Stimulated activated CD8-positive, alpha-beta memory T cell treated with anti-CD3 and anti-CD28 coated beads, Interleukin-12 subunit alpha, Interleukin-12 subunit beta, amount 100 ng/mL, for 4 hours (primary cell): ENCODE results near the gene PADI4.

Experiments
- DNase-seq: peaks from one replicate; pipeline ENCODE4 v3.0.0-alpha.2; 2020; ENCODE audit warnings: low read depth

The PADI4 gene

DNA sequence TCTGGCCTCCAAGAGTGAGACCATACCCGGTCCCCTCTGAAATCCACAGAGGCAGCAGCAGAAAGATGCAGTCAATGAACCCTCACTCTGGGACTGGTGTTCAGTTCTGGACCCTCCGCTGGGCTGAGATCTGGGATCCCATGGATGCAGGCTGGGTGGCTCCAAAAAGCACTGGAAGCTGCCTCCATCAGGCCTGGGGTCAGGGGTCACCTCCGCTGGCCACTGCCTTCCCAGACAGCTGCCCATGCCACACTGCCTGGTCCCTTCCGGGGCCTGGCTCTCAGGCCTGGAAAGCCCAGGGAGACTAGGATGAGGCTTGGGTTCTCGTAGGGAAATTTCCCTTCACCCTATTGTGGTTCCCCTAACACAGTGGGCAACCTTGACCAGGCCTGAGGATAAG lies 21.4 kb upstream of the PADI4 start:
- no peak for DNase-seq

DNA sequence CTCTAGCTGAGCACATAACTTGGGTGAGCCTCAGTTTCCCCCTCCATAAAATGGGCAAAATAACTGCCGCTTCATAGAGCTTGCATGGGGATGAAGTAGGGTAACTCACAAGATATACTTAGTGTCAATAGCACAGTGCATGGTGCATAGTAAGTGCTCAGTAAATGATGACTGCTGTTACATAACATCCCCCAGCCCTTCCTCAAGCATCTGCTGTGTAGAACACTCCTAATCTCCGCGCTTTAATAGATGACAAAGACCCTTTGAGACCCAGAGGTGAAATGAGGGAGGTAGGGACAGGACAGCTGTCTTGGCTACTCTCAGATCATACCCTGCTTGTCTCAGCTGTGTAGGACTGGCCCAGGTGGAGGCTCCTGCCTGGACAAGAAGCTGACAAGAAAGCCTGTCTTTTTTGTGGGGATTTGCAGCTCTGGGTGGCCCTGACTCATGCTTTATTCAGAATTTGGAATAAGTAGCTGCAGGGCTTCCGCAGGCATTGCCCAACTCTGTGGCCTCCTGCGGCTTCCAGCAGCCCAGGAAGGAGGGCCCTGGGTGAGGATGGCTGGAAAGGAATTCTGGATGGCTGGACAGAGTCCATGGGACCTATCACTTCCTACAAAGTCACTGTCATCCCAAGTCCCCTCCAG lies 20.7 kb upstream of the PADI4 start:
- no peak for DNase-seq

- no peak for DNase-seq
Observed at GRCh38 chr1:17289721-17290120, 18.3 kb upstream of the PADI4 start.

- DNase-seq, result no peak
Observed at GRCh38 chr1:17290553-17290952, 17.4 kb upstream of the PADI4 start.

DNA sequence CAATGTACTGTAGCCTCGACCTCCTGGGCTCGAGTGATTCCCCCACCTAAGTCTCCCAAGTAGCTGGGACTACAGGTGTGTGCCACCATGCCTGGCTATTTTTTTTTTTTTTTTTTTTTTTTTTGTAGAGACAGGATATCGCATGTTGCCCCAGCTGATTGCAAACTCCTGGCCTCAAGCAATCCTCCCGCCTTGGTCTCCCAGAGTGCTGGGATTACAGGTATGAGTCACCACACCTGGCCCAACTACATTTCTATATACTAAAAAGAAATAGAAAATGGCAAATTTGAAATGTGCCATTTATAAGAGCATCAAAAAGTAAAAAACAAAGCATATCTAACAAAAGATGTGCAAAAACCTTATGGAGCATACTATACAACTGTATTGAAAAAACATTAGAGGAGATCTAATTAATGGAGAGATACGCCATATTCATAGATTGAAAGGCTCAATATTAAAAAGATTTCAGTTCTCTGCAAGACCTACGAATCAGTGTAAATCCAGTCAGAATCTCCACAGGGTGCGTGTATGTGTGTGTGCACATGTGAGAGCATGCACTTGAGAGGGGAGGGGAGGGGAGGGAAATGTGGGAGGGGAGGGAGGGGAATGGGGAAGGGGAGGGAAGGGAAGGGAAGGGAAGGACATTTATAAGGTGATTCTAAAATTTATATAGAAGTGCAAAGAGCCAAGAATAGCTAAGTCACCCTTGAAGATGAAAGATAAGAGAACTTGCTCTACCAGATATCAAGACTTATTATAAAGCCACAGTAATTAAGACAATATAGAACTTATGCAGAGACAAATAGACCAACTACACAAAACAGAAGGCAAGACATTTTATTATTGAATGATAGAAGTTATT lies 15.5 kb upstream of the PADI4 start:
- DNase-seq, result no peak

DNA sequence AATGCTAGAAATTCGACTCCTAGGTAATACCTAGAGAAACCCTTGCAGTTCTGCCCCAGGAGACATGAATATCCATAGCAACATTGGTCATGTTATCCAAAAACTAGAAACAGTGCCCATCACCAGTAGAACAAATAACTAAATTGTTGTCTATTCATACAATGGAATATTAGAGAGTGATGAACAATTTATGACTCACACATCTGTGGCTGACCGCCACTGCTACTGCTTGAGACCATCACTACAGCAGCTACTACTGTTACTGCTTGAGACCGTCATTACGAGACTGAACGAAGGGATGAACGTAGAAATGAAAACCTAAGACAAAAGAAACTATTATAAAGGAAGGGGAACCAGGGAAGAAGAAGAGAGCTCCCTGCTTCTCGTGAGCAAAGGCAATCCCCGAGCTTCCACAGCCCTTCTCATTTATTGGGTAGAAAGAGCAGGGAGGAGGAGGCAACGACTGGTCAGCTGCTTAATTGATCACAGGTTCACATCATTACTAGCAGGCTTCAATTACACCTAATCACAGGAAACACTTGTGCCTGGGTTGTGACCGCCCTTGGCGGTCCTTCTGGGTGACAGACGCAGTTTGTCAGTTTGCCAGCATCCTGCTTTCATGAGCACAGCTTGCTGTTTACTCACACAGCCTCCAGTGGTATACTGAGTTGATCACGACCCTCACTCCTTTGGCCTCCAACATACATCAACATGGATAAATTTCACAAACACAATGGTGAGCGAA lies 14.1 kb upstream of the PADI4 start:
- DNase-seq, result no peak

DNA sequence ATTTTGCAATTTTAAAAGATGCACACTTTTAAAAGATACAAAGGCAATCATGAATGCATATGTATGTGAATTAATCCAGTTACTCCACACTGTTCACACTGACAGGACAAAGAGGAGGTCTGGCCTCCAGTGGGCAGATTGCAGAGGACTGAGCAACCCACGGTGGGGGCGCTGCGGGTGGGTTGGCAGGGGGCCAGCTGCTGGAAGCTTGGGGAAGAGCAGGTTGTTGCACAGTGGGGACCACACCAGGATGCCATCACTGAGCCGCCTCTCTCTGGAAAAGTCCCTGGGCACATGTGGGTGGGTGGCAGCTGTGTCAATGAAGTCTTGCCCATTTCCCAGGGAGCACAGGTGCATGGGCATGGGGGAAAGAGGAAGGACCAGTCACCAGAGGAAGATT lies 12.7 kb upstream of the PADI4 start:
- no peak for DNase-seq

GRCh38 chr1:17296086-17296485 lies 11.9 kb upstream of the PADI4 start:
- no peak for DNase-seq

DNA sequence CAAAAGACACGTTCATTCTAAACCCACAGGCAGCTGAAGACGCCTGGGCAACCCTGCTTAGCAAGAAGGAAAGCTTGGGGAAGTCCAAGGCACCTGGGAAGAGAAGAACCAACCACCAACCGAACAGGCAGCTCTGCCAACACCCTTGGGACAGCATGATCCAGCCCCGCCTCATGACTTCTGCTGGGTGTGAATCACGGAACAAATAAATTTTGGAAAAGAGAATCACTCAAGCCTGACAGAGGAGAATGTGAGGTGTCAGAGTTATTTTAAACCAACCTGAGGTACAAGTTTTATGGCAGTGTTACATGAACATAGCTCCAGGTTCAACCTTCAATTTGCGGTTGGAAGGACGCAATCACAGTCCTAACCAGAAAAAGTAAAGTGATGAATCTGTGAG lies 10.0 kb upstream of the PADI4 start:
- DNase-seq, result no peak

DNA sequence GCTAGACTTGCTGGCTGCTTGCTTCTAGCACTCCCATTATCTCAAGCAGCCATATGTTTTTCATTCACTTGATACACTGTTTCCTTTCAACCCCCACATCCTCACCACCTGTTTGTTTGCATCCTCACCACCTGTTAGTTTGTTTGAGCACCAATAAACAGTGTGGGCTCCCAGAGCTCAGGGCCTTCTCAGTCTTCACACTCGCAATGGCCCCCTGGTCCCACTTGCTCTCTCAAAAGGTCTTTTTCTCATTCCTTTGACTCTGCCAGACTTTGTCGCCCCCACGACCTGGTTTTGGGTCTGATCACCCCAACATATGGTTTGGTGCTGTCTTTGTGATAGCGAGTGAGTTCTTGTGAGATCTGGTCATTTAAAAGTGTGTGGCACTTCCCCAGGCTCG lies 6.2 kb upstream of the PADI4 start:
- DNase-seq, result no peak

DNA sequence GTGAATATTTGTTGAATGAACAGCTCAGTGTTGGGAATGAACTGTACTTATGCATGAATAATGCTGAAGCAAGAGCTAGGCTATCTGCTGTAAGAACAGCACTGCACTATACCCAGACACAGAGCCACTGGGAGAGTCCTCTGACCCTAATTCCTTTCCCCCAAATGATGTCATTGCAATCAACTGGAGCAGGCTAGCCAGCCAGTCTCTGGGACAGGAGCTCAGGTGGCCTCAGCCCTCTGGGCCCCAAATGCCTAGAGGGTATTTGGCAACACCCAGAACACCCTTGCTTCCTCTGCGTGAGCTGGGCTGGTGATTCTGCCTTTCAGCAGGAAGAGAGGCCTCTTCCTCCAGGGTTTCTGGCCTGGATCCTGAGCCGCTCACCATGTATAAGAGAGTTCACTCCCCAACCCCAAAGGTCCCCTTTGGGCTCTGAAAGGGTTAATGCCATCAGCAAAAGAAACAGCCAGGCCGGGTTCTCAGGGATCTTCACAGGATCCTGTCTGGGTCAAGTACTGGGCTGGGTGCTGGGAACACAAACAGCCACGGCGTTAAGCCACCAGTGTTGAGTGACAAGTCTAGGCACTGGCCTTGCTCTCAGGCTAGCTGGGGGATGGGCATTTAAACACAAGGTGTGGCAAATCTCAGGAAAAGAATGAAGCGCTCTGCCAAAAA lies 3.7 kb upstream of the PADI4 start:
- DNase-seq, result no peak

- DNase-seq, result no peak
Observed at GRCh38 chr1:17304826-17305175, 3.2 kb upstream of the PADI4 start.

- DNase-seq, result no peak
Observed at GRCh38 chr1:17305576-17306095, 2.4 kb upstream of the PADI4 start.

DNA sequence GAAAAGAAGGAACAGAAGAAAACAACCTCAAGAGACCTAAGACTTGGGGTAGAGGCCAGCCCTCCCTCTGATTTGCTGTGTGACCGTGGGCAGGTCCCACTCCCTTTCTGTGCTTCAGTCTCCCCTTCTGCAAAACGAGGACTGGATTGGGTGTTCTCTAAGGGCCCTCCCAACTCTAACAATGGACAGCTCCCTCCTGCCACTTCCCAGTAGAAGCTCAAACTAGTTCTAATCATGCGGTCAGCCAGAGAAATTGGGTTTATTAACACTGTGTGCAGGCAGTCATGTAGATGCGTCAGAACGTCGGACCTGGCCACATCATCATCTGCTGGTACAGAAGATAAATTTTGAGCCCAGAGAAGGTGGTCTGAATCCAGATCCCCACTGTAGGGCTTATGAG lies 1.6 kb upstream of the PADI4 start:
- DNase-seq, result no peak

- no peak for DNase-seq
Observed at GRCh38 chr1:17306921-17307320, 1.1 kb upstream of the PADI4 start.

- no peak for DNase-seq
Observed at GRCh38 chr1:17307329-17307728, 668 bp upstream of the PADI4 start.

DNA sequence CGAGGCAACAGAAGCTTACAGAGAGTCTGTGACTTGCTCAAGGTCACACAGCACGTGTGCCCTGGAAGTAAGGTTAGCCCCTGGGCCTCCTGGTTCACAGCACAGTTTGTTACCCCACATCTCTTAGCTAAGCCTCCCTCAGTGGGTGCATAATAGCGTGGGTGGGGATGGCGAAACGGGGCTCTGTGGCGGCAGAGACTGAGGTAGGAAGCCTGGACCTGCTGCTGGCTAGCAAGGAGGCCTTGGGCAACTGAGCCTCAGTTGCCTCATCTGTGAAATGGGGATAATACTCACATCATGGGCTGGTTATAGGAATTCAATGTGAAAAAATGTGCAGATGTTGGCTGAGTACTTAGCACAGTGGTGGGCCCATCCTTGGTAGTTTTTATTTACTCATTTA lies 596 bp downstream of the PADI4 start:
- DNase-seq, result no peak

GRCh38 chr1:17309426-17310067 lies 1.6 kb downstream of the PADI4 start:
- DNase-seq, result no peak

GRCh38 chr1:17310068-17310640 lies 2.2 kb downstream of the PADI4 start:
- no peak for DNase-seq

GRCh38 chr1:17313530-17314309 lies 5.7 kb downstream of the PADI4 start:
- no peak for DNase-seq
